HEK293T (cell line): ENCODE measurements around the gene GALK1.

Experiments
- ARNT ChIP-seq: fragments of 450-650 bp; IDR thresholded peaks from 2 replicates; pipeline ENCODE4 v1.6.1; 2017; ENCODE audit warnings: mild to moderate bottlenecking
- BHLHE40 ChIP-seq: fragments of 450-650 bp; IDR thresholded peaks from 2 replicates; pipeline ENCODE4 v1.6.1; 2016; ENCODE audit warnings: mild to moderate bottlenecking, moderate library complexity, borderline replicate concordance

DNA sequence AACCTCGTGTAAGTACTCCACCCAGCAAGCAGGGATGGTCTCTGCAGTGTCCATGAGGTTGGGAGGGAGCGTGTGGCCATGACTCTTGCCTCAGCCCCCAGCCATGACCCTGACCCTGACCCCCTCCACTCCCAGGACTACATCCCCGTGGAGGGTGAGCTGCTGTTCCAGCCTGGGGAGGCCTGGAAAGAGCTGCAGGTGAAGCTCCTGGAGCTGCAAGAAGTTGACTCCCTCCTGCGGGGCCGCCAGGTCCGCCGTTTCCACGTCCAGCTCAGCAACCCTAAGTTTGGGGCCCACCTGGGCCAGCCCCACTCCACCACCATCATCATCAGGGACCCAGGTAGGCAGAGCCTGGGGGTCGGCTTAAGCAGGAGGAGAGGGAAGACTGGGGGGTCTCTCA is 16.3 kb downstream of the GALK1 start:
- TF ChIP-seq BHLHE40: no peak
- TF ChIP-seq ARNT: no peak
